ENCODE measurements around the gene HLCS. TPM values are rescaled to one million over a fixed set of nuclear protein-coding genes. Genes with fewer than 3 reads are reported as not detected.

Gene HLCS
- total and polyA plus RNA-seq, 2 of the 8 experiments (the other 6 are each of a cell fraction or from before 2014, with no cell fraction given): 4.7 to 12.2 TPM

- no peak for TF ChIP-seq CHD7 (IDR thresholded peaks at IDR 0.05; ENCODE audit: insufficient replicate concordance, low read length)
- TF ChIP-seq SP4 (IDR thresholded peaks at IDR 0.05; ENCODE audit: low read length): no peak
- no peak for TF ChIP-seq TEAD4 (IDR thresholded peaks at IDR 0.05; ENCODE audit: low read depth, low read length)
- no peak for TF ChIP-seq FOSL1 (IDR thresholded peaks at IDR 0.05; ENCODE audit: insufficient read depth, low read depth, low read length)
These were observed 170.4 kb downstream of the HLCS start (continued) for GRCh38 chr21:36796070-36796469.

All from H1 (cell line).